OCI-LY3 (cell line): Measurements from ENCODE around the gene EIF4EBP3.

Source experiments
- H2AFZ ChIP-seq: fragments of 200-600, 300-600 bp; shearing (Covaris generic); 2 replicates; pipeline ENCODE4 v1.6.0; 2014; ENCODE audit warnings: antibody characterized with exemption, low read depth, low read length
- H3K27ac ChIP-seq: fragments of 200-600, 300-600 bp; sonication (generic); 2 replicates; pipeline ENCODE4 v1.5.1; 2014; ENCODE audit warnings: mild to moderate bottlenecking, low read length, moderate library complexity, mixed read lengths
- H3K27me3 ChIP-seq: fragments of 200-600, 300-600 bp; sonication (generic); 2 replicates; pipeline ENCODE4 v1.6.1; 2014; ENCODE audit warnings: low read depth, low read length, mixed read lengths
- H3K36me3 ChIP-seq: fragments of 200-600, 300-600 bp; sonication (generic); replicated peaks from 2 replicates; pipeline ENCODE3; 2014; ENCODE audit warnings: low read depth, low read length, mixed read lengths
- H3K4me1 ChIP-seq: fragments of 300-600, 200-600 bp; sonication (generic); 2 replicates; pipeline ENCODE4 v1.6.1; 2014; ENCODE audit warnings: low read length, mixed read lengths
- H3K4me2 ChIP-seq: fragments of 200-600, 300-600 bp; sonication (generic); 2 replicates; pipeline ENCODE4 v1.6.1; 2014; ENCODE audit warnings: low read length, mixed read lengths
- H3K4me3 ChIP-seq: fragments of 300-600, 200-600 bp; sonication (generic); 2 replicates; pipeline ENCODE4 v1.5.1; 2014; ENCODE audit warnings: antibody characterized with exemption, mild to moderate bottlenecking, low read length, moderate library complexity
- H3K79me2 ChIP-seq: fragments of 300-600, 200-600 bp; shearing (Covaris generic); 2 replicates; pipeline ENCODE4 v1.6.1; 2014; ENCODE audit warnings: mild to moderate bottlenecking, low read length, mixed read lengths
- H3K9ac ChIP-seq: fragments of 300-600, 200-600 bp; shearing (Covaris generic); 2 replicates; pipeline ENCODE4 v1.6.0; 2014; ENCODE audit warnings: mild to moderate bottlenecking, low read length, moderate library complexity
- H3K9me3 ChIP-seq: fragments of 200-600, 300-600 bp; shearing (Covaris generic); 2 replicates; pipeline ENCODE4 v1.6.1; 2014; ENCODE audit warnings: low read length, mixed read lengths; ENCODE audit not compliant: insufficient read depth
- H4K20me1 ChIP-seq: fragments of 200-600, 300-600 bp; sonication (generic); 2 replicates; pipeline ENCODE4 v1.6.1; 2016; ENCODE audit warnings: low read length, mixed read lengths; ENCODE audit not compliant: insufficient read depth
- CTCF ChIP-seq: fragments of 200-600, 300-600 bp; sonication (generic); IDR thresholded peaks from 2 replicates; pipeline ENCODE4 v1.5.1; 2014; ENCODE audit warnings: antibody characterized with exemption, low read length, low read depth
- EZH2phosphoT487 ChIP-seq: fragments of 200-600 bp; shearing (Covaris generic); IDR thresholded peaks from 2 replicates; pipeline ENCODE4 v1.6.1; 2018; ENCODE audit warnings: antibody characterized with exemption, mixed run types, low read depth

EIF4EBP3 gene

GRCh38 chr5:140556438-140556837, 9.0 kb downstream of the EIF4EBP3 start:
- Histone ChIP-seq H4K20me1 (peaks cover 7% of the 10 kb centered on the region), H3K4me3 (peak overlapping the region; percentile 92), H2AFZ (no peak overlapping the region), H3K4me2 (peak overlapping the region; percentile 100), H3K27ac (peak overlapping the region; percentile 64), H3K27me3 (no peaks in the 10 kb centered on the region), H3K9ac (peak overlapping the region; percentile 89), H3K4me1 (peaks cover 44% of the 10 kb centered on the region), H3K79me2 (peaks cover 56% of the 10 kb centered on the region), H3K9me3 (no peaks in the 10 kb centered on the region), H3K36me3 (peaks cover 20% of the 10 kb centered on the region)
- no peak for TF ChIP-seq CTCF
- TF ChIP-seq EZH2phosphoT487 = no peak

GRCh38 chr5:140557136-140557805, 9.8 kb downstream of the EIF4EBP3 start, which contains the start of gene SRA1:
Gene SRA1, minus strand, starts transcription at chr5:140557473. Its CDS starts 21 bp downstream, at chr5:140557452.
- Histone ChIP-seq H3K36me3 (peaks cover 13% of the 10 kb centered on the region), H2AFZ (no peak within 1 kb of the TSS), H3K27me3 (no peaks in the 10 kb centered on the region), H3K9ac (peak within 1 kb of the TSS; percentile 89), H4K20me1 (peaks cover 7% of the 10 kb centered on the region), H3K4me3 (peak within 1 kb of the TSS; percentile 92), H3K4me2 (peak within 1 kb of the TSS; percentile 100), H3K27ac (peak within 1 kb of the TSS; percentile 64), H3K9me3 (no peaks in the 10 kb centered on the region), H3K4me1 (peaks cover 44% of the 10 kb centered on the region), H3K79me2 (peaks cover 49% of the 10 kb centered on the region)
- no peak for TF ChIP-seq CTCF
- no peak for TF ChIP-seq EZH2phosphoT487

GRCh38 chr5:140557965-140558364, 10.5 kb downstream of the EIF4EBP3 start:
- no peaks in the 10 kb centered on the region for H3K9me3 ChIP-seq
- peak overlapping the region; percentile 89 for H3K9ac ChIP-seq
- H3K4me2 ChIP-seq = peak overlapping the region; percentile 100
- no peak overlapping the region for H2AFZ ChIP-seq
- peaks cover 44% of the 10 kb centered on the region for H3K79me2 ChIP-seq
- peaks cover 9% of the 10 kb centered on the region for H3K36me3 ChIP-seq
- no peaks in the 10 kb centered on the region for H3K27me3 ChIP-seq
- H3K4me1 ChIP-seq = peaks cover 40% of the 10 kb centered on the region
- TF ChIP-seq EZH2phosphoT487 = no peak
- no peak for TF ChIP-seq CTCF
- H3K27ac ChIP-seq = peak overlapping the region; percentile 64
- peaks cover 7% of the 10 kb centered on the region; the same call in 1 of the 2 replicates for H4K20me1 ChIP-seq
- H3K4me3 ChIP-seq = peak overlapping the region; percentile 92

- no peak overlapping the region for H3K9ac ChIP-seq
Observed at GRCh38 chr5:140558542-140558941, 11.1 kb downstream of the EIF4EBP3 start.

More at GRCh38 chr5:140558542-140558941, 11.1 kb downstream of the EIF4EBP3 start:
- Histone ChIP-seq H3K4me2 (no peak overlapping the region), H2AFZ (no peak overlapping the region), H4K20me1 (peaks cover 7% of the 10 kb centered on the region; the same call in 1 of the 2 replicates), H3K4me1 (peaks cover 38% of the 10 kb centered on the region), H3K79me2 (peaks cover 42% of the 10 kb centered on the region), H3K36me3 (peaks cover 8% of the 10 kb centered on the region), H3K27me3 (no peaks in the 10 kb centered on the region), H3K9me3 (no peaks in the 10 kb centered on the region), H3K4me3 (no peak overlapping the region), H3K27ac (no peak overlapping the region)
- TF ChIP-seq EZH2phosphoT487 (no peak), CTCF (no peak)
